ENCODE data around the gene THSD7B. TPM values are rescaled to one million over a fixed set of nuclear protein-coding genes. Genes with fewer than 3 reads are reported as not detected.

THSD7B gene
- total and polyA plus RNA-seq, 10 of the 15 experiments (the other 5 are each of a cell fraction or from before 2014, with no cell fraction given) = 0.03 to 0.56 (median 0.28) TPM

DNA sequence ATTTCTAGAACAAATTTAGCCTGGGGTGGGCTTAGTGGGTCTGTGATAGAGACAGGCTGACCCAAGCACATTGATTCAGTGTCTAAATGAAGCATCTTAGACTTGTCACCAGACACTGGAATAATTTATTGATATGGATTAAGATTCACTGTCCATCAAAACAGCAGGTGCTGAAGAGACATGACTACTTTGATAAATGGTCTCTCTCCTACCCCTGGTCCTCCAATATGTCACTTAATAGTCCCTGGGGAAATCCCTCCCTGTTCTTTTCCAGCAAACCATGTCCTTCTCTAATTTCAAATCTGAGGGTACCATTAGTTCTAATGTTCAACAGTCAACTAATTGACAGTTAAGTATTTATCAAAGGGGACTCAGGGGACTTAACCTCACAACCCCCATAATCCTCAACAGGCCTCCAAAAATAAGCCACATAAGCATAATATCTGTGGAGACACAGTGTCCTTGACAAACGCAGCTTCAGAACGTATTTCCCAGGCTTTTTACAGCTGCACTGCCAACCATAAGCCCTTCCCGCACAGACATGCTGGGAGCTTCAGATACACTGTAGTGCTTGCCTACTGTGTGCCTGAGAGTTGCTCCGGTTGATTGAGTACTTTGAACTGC lies 391.0 kb downstream of the THSD7B start (continued):
- TF ChIP-seq ZNF24 (IDR thresholded peaks at IDR 0.05) (no peak), NBN (IDR thresholded peaks at IDR 0.05) (no peak), KAT2A (conservative IDR thresholded peaks at IDR 0.05; ENCODE audit: control insufficient read depth, low read depth, low read length) (no peak), MEF2A (IDR thresholded peaks at IDR 0.05; ENCODE audit: insufficient read depth, low read depth, low read length) (no peak), DPF2 (IDR thresholded peaks at IDR 0.05) (no peak)
- TF ChIP-seq, protein P1, sequence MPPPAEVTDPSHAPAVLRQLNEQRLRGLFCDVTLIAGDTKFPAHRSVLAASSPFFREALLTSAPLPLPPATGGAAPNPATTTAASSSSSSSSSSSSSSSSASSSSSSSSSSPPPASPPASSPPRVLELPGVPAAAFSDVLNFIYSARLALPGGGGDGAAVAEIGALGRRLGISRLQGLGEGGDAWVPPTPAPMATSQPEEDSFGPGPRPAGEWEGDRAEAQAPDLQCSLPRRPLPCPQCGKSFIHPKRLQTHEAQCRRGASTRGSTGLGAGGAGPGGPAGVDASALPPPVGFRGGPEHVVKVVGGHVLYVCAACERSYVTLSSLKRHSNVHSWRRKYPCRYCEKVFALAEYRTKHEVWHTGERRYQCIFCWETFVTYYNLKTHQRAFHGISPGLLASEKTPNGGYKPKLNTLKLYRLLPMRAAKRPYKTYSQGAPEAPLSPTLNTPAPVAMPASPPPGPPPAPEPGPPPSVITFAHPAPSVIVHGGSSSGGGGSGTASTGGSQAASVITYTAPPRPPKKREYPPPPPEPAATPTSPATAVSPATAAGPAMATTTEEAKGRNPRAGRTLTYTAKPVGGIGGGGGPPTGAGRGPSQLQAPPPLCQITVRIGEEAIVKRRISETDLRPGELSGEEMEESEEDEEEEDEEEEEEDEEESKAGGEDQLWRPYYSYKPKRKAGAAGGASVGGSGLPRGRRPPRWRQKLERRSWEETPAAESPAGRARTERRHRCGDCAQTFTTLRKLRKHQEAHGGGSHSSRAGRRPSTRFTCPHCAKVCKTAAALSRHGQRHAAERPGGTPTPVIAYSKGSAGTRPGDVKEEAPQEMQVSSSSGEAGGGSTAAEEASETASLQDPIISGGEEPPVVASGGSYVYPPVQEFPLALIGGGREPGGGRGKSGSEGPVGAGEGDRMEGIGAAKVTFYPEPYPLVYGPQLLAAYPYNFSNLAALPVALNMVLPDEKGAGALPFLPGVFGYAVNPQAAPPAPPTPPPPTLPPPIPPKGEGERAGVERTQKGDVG (CRISPR knock-in tag; IDR thresholded peaks at IDR 0.05) = no peak

DNA sequence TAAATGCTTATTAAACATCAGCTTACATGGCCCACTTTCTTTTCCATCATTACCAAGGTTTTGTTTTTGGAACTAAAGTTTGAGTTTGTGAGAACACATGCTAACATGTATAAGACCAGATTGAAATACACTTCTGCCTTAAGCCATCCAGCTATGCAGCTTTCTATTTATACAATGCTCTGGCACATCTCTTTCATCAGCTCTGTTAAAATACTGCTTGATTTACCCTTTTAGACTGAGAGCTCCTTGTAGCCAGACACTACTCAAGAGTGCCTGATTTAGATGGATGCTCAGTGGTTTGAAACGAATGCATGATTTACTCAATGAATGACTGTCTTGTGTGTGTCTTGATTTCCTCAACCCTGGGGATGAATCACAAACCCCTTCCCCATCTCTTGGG lies 392.5 kb downstream of the THSD7B start:
- no peak for ATAC-seq
- no peak overlapping the region for H3K9ac ChIP-seq (ENCODE audit: control insufficient read depth, insufficient read depth, low read length)
- in situ Hi-C loops (cut with MboI) (no loop called here), intact Hi-C loops (cut with micrococcal nuclease; ENCODE audit: unreplicated experiment) (no loop called here)
- ChIA-PET POLR2A (no interaction called here), CTCF (interaction anchor here (0.5 to 1.3 kb wide), 4 partner anchors 9 to 625 kb away, joined by 3 to 4 read pairs (median 3); no protein-coding TSS in a partner anchor), SMC1A (ENCODE audit: uncharacterized antibody, unreplicated experiment) (interaction anchor here (1.0 to 1.9 kb wide), 4 partner anchors 9 to 59 kb away, joined by 3 to 7 read pairs (median 3); no protein-coding TSS in a partner anchor), RAD21 (ENCODE audit: unreplicated experiment) (no interaction called here)
- DNase-seq (ENCODE audit: low read depth, low spot score) = no peak
- no peaks in the 10 kb centered on the region for H3K79me2 ChIP-seq (ENCODE audit: control insufficient read depth, insufficient read depth, low read length)
- FAIRE-seq = no peak
- no peak overlapping the region for H3K27ac ChIP-seq (ENCODE audit: control insufficient read depth, insufficient read depth)
- no peaks in the 10 kb centered on the region for H4K20me1 ChIP-seq (ENCODE audit: control insufficient read depth, insufficient read depth)
- H3K36me3 ChIP-seq (ENCODE audit: control insufficient read depth in 2 of 2, insufficient read depth in 2 of 2, low read length in 1 of 2) = no peaks in the 10 kb centered on the region
- H3K4me2 ChIP-seq (ENCODE audit: control insufficient read depth, insufficient read depth) = no peak overlapping the region
- no TSS peak for BruUV-seq (replicated peaks)
- no peak overlapping the region for H3K4me3 ChIP-seq
- no peaks in the 10 kb centered on the region for H3K4me1 ChIP-seq (ENCODE audit: control insufficient read depth, insufficient read depth, low read length)
- no peaks in the 10 kb centered on the region for H3K9me3 ChIP-seq (replicated peaks; ENCODE audit: control insufficient read depth, insufficient read depth, low read length)
- H2AFZ ChIP-seq (ENCODE audit: control insufficient read depth, low read depth, low read length) = no peak overlapping the region
- H3K27me3 ChIP-seq (replicated peaks in 1 of 2; ENCODE audit: control insufficient read depth in 2 of 2, insufficient read depth in 2 of 2, low read length in 1 of 2) = no peaks in the 10 kb centered on the region
- 0% methylated on average over 1 of the region's 1 CpG for WGBS (ENCODE audit: insufficient coverage, insufficient replicate concordance, low lambda C conversion rate, missing lambda C conversion rate)
- no peak for TF ChIP-seq WRNIP1 (IDR thresholded peaks at IDR 0.05; ENCODE audit: borderline replicate concordance, low read depth, low read length)
- no peak for TF ChIP-seq RUNX3 (IDR thresholded peaks at IDR 0.05; ENCODE audit: low read length)
- no peak for TF ChIP-seq PAX5 (IDR thresholded peaks at IDR 0.05; ENCODE audit: borderline replicate concordance, low read depth, low read length)
- TF ChIP-seq JUNB (IDR thresholded peaks at IDR 0.05) = no peak
- no peak for TF ChIP-seq RBBP5 (conservative IDR thresholded peaks at IDR 0.05)
- TF ChIP-seq, protein P2, sequence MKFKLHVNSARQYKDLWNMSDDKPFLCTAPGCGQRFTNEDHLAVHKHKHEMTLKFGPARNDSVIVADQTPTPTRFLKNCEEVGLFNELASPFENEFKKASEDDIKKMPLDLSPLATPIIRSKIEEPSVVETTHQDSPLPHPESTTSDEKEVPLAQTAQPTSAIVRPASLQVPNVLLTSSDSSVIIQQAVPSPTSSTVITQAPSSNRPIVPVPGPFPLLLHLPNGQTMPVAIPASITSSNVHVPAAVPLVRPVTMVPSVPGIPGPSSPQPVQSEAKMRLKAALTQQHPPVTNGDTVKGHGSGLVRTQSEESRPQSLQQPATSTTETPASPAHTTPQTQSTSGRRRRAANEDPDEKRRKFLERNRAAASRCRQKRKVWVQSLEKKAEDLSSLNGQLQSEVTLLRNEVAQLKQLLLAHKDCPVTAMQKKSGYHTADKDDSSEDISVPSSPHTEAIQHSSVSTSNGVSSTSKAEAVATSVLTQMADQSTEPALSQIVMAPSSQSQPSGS (IDR thresholded peaks at IDR 0.05; ENCODE audit: low read length) = no peak
- TF ChIP-seq, protein P3, sequence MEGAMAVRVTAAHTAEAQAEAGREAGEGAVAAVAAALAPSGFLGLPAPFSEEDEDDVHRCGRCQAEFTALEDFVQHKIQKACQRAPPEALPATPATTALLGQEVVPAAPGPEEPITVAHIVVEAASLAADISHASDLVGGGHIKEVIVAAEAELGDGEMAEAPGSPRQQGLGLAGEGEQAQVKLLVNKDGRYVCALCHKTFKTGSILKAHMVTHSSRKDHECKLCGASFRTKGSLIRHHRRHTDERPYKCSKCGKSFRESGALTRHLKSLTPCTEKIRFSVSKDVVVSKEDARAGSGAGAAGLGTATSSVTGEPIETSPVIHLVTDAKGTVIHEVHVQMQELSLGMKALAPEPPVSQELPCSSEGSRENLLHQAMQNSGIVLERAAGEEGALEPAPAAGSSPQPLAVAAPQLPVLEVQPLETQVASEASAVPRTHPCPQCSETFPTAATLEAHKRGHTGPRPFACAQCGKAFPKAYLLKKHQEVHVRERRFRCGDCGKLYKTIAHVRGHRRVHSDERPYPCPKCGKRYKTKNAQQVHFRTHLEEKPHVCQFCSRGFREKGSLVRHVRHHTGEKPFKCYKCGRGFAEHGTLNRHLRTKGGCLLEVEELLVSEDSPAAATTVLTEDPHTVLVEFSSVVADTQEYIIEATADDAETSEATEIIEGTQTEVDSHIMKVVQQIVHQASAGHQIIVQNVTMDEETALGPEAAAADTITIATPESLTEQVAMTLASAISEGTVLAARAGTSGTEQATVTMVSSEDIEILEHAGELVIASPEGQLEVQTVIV (IDR thresholded peaks at IDR 0.05; ENCODE audit: borderline replicate concordance, partially characterized antibody) = no peak
